ES-I3 (cell line): ENCODE measurements around the gene SLC6A18.

ENCODE experiments used
- H3K36me3 ChIP-seq: 2 replicates; pipeline ENCODE4 v1.6.1; 2013; ENCODE audit warnings: mild to moderate bottlenecking, low read length, control low read depth, moderate library complexity; ENCODE audit not compliant: insufficient read depth
- H3K4me1 ChIP-seq: 2 replicates; pipeline ENCODE4 v1.6.1; 2013; ENCODE audit warnings: mild to moderate bottlenecking, control low read depth, low read length; ENCODE audit not compliant: insufficient read depth
- H3K9ac ChIP-seq: 2 replicates; pipeline ENCODE4 v1.6.1; 2013; ENCODE audit warnings: low read depth, mild to moderate bottlenecking, low read length, moderate library complexity
- H3K9me3 ChIP-seq: 2 replicates; pipeline ENCODE4 v1.6.1; 2013; ENCODE audit warnings: mild to moderate bottlenecking, low read length, moderate library complexity; ENCODE audit not compliant: control insufficient read depth, insufficient read depth

SLC6A18 gene

GRCh38 chr5:1225081-1225480 is at the start of gene SLC6A18:
Gene SLC6A18 (plus strand): TSS chr5:1225381. CDS start chr5:1225478, 97 bp downstream.
- no peak within 1 kb of the TSS for H3K9ac ChIP-seq
- H3K9me3 ChIP-seq = no peaks in the 10 kb centered on the region
- H3K4me1 ChIP-seq = 0 out of 2 replicates have a peak, but pooled peaks cover 3% of the 10 kb centered on the region
- H3K36me3 ChIP-seq = no peaks in the 10 kb centered on the region

- H3K36me3 ChIP-seq = no peaks in the 10 kb centered on the region
- no peaks in the 10 kb centered on the region; the same call in 1 of the 2 replicates for H3K9me3 ChIP-seq
- no peaks in the 10 kb centered on the region for H3K4me1 ChIP-seq
- H3K9ac ChIP-seq = no peak overlapping the region
Observed at GRCh38 chr5:1175801-1176472, 49.2 kb upstream of the SLC6A18 start.

- no peaks in the 10 kb centered on the region; the same call in 1 of the 2 replicates for H3K9me3 ChIP-seq
- H3K36me3 ChIP-seq = no peaks in the 10 kb centered on the region
- H3K4me1 ChIP-seq = no peaks in the 10 kb centered on the region
- no peak overlapping the region for H3K9ac ChIP-seq
Observed at GRCh38 chr5:1176473-1177391, 48.4 kb upstream of the SLC6A18 start.

GRCh38 chr5:1177826-1178528 is 47.2 kb upstream of the SLC6A18 start:
- Histone ChIP-seq H3K4me1 (no peaks in the 10 kb centered on the region), H3K9ac (no peak overlapping the region)

GRCh38 chr5:1178529-1179382 is 46.4 kb upstream of the SLC6A18 start:
- H3K4me1 ChIP-seq = no peaks in the 10 kb centered on the region
- no peaks in the 10 kb centered on the region for H3K36me3 ChIP-seq
- no peak overlapping the region for H3K9ac ChIP-seq
- H3K9me3 ChIP-seq = no peaks in the 10 kb centered on the region; the same call in 1 of the 2 replicates

More at GRCh38 chr5:1177826-1178528, 47.2 kb upstream of the SLC6A18 start:
- no peaks in the 10 kb centered on the region; the same call in 1 of the 2 replicates for H3K9me3 ChIP-seq
- H3K36me3 ChIP-seq = no peaks in the 10 kb centered on the region

- H3K36me3 ChIP-seq = no peaks in the 10 kb centered on the region
- no peak overlapping the region for H3K9ac ChIP-seq
- H3K9me3 ChIP-seq = no peaks in the 10 kb centered on the region; the same call in 1 of the 2 replicates
- no peaks in the 10 kb centered on the region for H3K4me1 ChIP-seq
Observed at GRCh38 chr5:1179383-1179715, 45.8 kb upstream of the SLC6A18 start.

- H3K4me1 ChIP-seq = no peaks in the 10 kb centered on the region
- H3K9ac ChIP-seq = no peak overlapping the region
Observed at GRCh38 chr5:1180096-1180495, 45.1 kb upstream of the SLC6A18 start.

GRCh38 chr5:1180841-1181271 is 44.3 kb upstream of the SLC6A18 start:
- Histone ChIP-seq H3K36me3 (no peaks in the 10 kb centered on the region), H3K4me1 (no peaks in the 10 kb centered on the region), H3K9ac (no peak overlapping the region), H3K9me3 (no peaks in the 10 kb centered on the region)

More at GRCh38 chr5:1180096-1180495, 45.1 kb upstream of the SLC6A18 start:
- Histone ChIP-seq H3K36me3 (no peaks in the 10 kb centered on the region), H3K9me3 (no peaks in the 10 kb centered on the region; the same call in 1 of the 2 replicates)

- Histone ChIP-seq H3K9me3 (no peaks in the 10 kb centered on the region), H3K36me3 (no peaks in the 10 kb centered on the region), H3K4me1 (no peaks in the 10 kb centered on the region), H3K9ac (no peak overlapping the region)
Observed at GRCh38 chr5:1181451-1182359, 43.5 kb upstream of the SLC6A18 start.

GRCh38 chr5:1182360-1182632 is 42.9 kb upstream of the SLC6A18 start:
- no peaks in the 10 kb centered on the region for H3K9me3 ChIP-seq

GRCh38 chr5:1182633-1183423 is 42.4 kb upstream of the SLC6A18 start:
- Histone ChIP-seq H3K9ac (no peak overlapping the region), H3K4me1 (no peaks in the 10 kb centered on the region), H3K36me3 (no peaks in the 10 kb centered on the region), H3K9me3 (no peaks in the 10 kb centered on the region)

More at GRCh38 chr5:1182360-1182632, 42.9 kb upstream of the SLC6A18 start:
- H3K4me1 ChIP-seq = no peaks in the 10 kb centered on the region
- H3K36me3 ChIP-seq = no peaks in the 10 kb centered on the region
- H3K9ac ChIP-seq = no peak overlapping the region

GRCh38 chr5:1183424-1184162 is 41.6 kb upstream of the SLC6A18 start:
- H3K36me3 ChIP-seq = no peaks in the 10 kb centered on the region
- H3K4me1 ChIP-seq = no peaks in the 10 kb centered on the region
- no peak overlapping the region for H3K9ac ChIP-seq
- no peaks in the 10 kb centered on the region for H3K9me3 ChIP-seq
